Adrenal gland (tissue), 5 donors: ENCODE measurements around the gene RASSF4.

Source experiments
- CTCF ChIP-seq, 6 experiments: fragments of 450-650 bp in 4 of 6; fragments of 200-600 bp in 2 of 6; sonication (generic) in 1 of 6; IDR thresholded peaks; 1 replicate in 5 of 6; 2 replicates in 1 of 6; pipeline versions ENCODE4 v1.5.1 to v1.8.0; 2016 to 2021; ENCODE audit warnings: antibody characterized with exemption in 6 of 6, mild to moderate bottlenecking in 2 of 6, moderate library complexity in 1 of 6
- POLR2A ChIP-seq, 2 donors: fragments of 450-650 bp; IDR thresholded peaks; one replicate each; pipeline ENCODE4 v1.6.1; 2017; ENCODE audit warnings: antibody characterized with exemption in 2 of 2, mild to moderate bottlenecking in 2 of 2, moderate library complexity in 1 of 2
- donor health status: DM: no; HTN: no; CAD: no.

- no peak for TF ChIP-seq POLR2A (IDR thresholded peaks at IDR 0.05)
- no peak for TF ChIP-seq CTCF (IDR thresholded peaks at IDR 0.05)
Measured at GRCh38 chr10:45040921-45041542, 81.4 kb downstream of the RASSF4 start.
